CD14-positive monocyte (primary cell): ENCODE results near the gene ULK4. TPM values are rescaled to one million over a fixed set of nuclear protein-coding genes. Genes with fewer than 3 reads are reported as not detected.
"Not testable (repeated sequence)": the region's sequence is repeated elsewhere in the genome, so short reads cannot be mapped to it uniquely, and the experiment has no call there.

Experiments used
- DNase-seq, 3 donors: peaks; one replicate each; pipeline ENCODE4 v3.0.0-alpha.2; 2011 to 2022
- H2AFZ ChIP-seq: 2 replicates; pipeline ENCODE4 v1.6.0; 2012; ENCODE audit warnings: mild to moderate bottlenecking, low read depth, low read length, inconsistent platforms; ENCODE audit not compliant: insufficient read depth, poor library complexity, severe bottlenecking
- H3K27ac ChIP-seq, 2 donors: 1 replicate in 1 of 2; 2 replicates in 1 of 2; pipeline ENCODE4 v1.5.1; 2012 to 2013; ENCODE audit warnings: low read length in 2 of 2, control low read depth in 1 of 2, inconsistent platforms in 1 of 2, low read depth in 1 of 2, mild to moderate bottlenecking in 1 of 2
- H3K27me3 ChIP-seq, 2 donors: one replicate each; pipeline versions ENCODE4 v1.6.0 to v1.6.1; 2011 to 2013; ENCODE audit warnings: low read length in 2 of 2; ENCODE audit not compliant: control insufficient read depth in 2 of 2, insufficient read depth in 2 of 2
- H3K36me3 ChIP-seq, 2 donors: replicated peaks in 1 of 2; 1 replicate in 1 of 2; 2 replicates in 1 of 2; pipeline versions ENCODE4 v1.5.1 to v1.6.1; 2012 to 2013; ENCODE audit warnings: low read length in 2 of 2, control low read depth in 1 of 2, inconsistent platforms in 1 of 2, mild to moderate bottlenecking in 1 of 2; ENCODE audit not compliant: insufficient read depth in 2 of 2, control insufficient read depth in 1 of 2
- H3K4me1 ChIP-seq, 2 donors: 1 replicate in 1 of 2; 2 replicates in 1 of 2; pipeline versions ENCODE4 v1.5.1 to v1.6.1; 2012 to 2013; ENCODE audit warnings: low read length in 2 of 2, control low read depth in 1 of 2, inconsistent platforms in 1 of 2, mild to moderate bottlenecking in 1 of 2, moderate library complexity in 1 of 2; ENCODE audit not compliant: insufficient read depth in 2 of 2, control insufficient read depth in 1 of 2
- H3K4me2 ChIP-seq: replicated peaks from 2 replicates; pipeline ENCODE3; 2012; ENCODE audit warnings: low read length, moderate library complexity, mild to moderate bottlenecking; ENCODE audit not compliant: poor library complexity, severe bottlenecking; ENCODE audit errors: extremely low read depth
- H3K4me3 ChIP-seq, 3 experiments: fragments of 200-600 bp in 1 of 3; sonication (generic) in 1 of 3; replicated peaks in 1 of 3; 1 replicate in 2 of 3; 2 replicates in 1 of 3; pipeline ENCODE4 v1.5.1; 2011 to 2013; ENCODE audit warnings: low read length in 3 of 3, mild to moderate bottlenecking in 3 of 3, control low read depth in 2 of 3, low read depth in 2 of 3, inconsistent platforms in 1 of 3, moderate library complexity in 1 of 3
- H3K79me2 ChIP-seq: 2 replicates; pipeline ENCODE4 v1.6.0; 2012; ENCODE audit warnings: mild to moderate bottlenecking, control low read depth, inconsistent platforms, low read length, moderate library complexity; ENCODE audit not compliant: insufficient read depth
- H3K9ac ChIP-seq: 2 replicates; pipeline ENCODE4 v1.6.0; 2017; ENCODE audit warnings: low read length, mild to moderate bottlenecking; ENCODE audit not compliant: insufficient read depth, poor library complexity, severe bottlenecking
- H3K9me3 ChIP-seq, 2 donors: replicated peaks in 1 of 2; 1 replicate in 1 of 2; 2 replicates in 1 of 2; pipeline versions ENCODE4 v1.5.1 to v1.6.1; 2012 to 2013; ENCODE audit warnings: low read length in 2 of 2, control low read depth in 1 of 2; ENCODE audit not compliant: control insufficient read depth in 1 of 2, insufficient read depth in 1 of 2
- H4K20me1 ChIP-seq: 2 replicates; pipeline ENCODE4 v1.6.0; 2012; ENCODE audit warnings: mild to moderate bottlenecking, low read length, control low read depth, moderate library complexity; ENCODE audit not compliant: insufficient read depth
- H3K27ac Mint-ChIP-seq, 7 donors: one replicate each; pipeline ENCODE4 v1.8.0; 2020; ENCODE audit warnings: mild to moderate bottlenecking in 7 of 7, mixed read lengths in 7 of 7, moderate library complexity in 6 of 7, inconsistent platforms in 2 of 7
- H3K27me3 Mint-ChIP-seq, 3 donors: one replicate each; pipeline ENCODE4 v1.8.0; 2021 to 2022; ENCODE audit warnings: low read depth in 3 of 3, mild to moderate bottlenecking in 3 of 3, mixed read lengths in 3 of 3, moderate library complexity in 3 of 3, inconsistent platforms in 1 of 3
- H3K36me3 Mint-ChIP-seq, 2 donors: one replicate each; pipeline ENCODE4 v1.8.0; 2020; ENCODE audit warnings: mixed read lengths in 2 of 2, inconsistent platforms in 1 of 2, mild to moderate bottlenecking in 1 of 2
- H3K4me1 Mint-ChIP-seq: one replicate; pipeline ENCODE4 v1.8.0; 2020; ENCODE audit warnings: mild to moderate bottlenecking, mixed read lengths
- H3K4me3 Mint-ChIP-seq, 2 donors: one replicate each; pipeline ENCODE4 v1.8.0; 2020; ENCODE audit warnings: mild to moderate bottlenecking in 2 of 2, mixed read lengths in 2 of 2, moderate library complexity in 1 of 2
- H3K9me3 Mint-ChIP-seq, 7 donors: one replicate each; pipeline ENCODE4 v1.8.0; 2020 to 2022; ENCODE audit warnings: mixed read lengths in 7 of 7, mild to moderate bottlenecking in 6 of 7, moderate library complexity in 6 of 7, inconsistent platforms in 2 of 7
- WGBS: methylation state at CpG from one replicate; pipeline ENCODE4 v1.1.5; 2013; ENCODE audit warnings: missing lambda C conversion rate; ENCODE audit not compliant: insufficient coverage; 5-methylcytosine and 5-hydroxymethylcytosine counted together
- intact Hi-C, 2 donors: fragments of 100-400 bp; cut with micrococcal nuclease; formaldehyde crosslinking; loops; one replicate each; pipeline versions ENCODE4 v1.15.0 to v1.15.1; 2023
- polyA plus RNA-seq, 3 donors: library from polyadenylated mRNA; depleted of rRNA in 1 of 3; unstranded in 2 of 3; stranded (reverse) in 1 of 3; fragments of 300-500 nt in 2 of 3; fragments of >200 nt in 1 of 3; fragmentation: Illumina TruSeq in 2 of 3; gene quantifications; 1 replicate in 2 of 3; 2 replicates in 1 of 3; pipeline ENCODE4 v1.2.3, GENCODE V29; 2012 to 2021
- TF ChIP-seq, protein P1 (sequence below): fragments of 200-600 bp; IDR thresholded peaks from one replicate; pipeline ENCODE4 v1.8.0; 2022; ENCODE audit warnings: antibody characterized with exemption, mild to moderate bottlenecking

ULK4 gene
- polyA plus RNA-seq, 3 donors, result 6.7 to 14.0 (median 11.8) TPM

DNA sequence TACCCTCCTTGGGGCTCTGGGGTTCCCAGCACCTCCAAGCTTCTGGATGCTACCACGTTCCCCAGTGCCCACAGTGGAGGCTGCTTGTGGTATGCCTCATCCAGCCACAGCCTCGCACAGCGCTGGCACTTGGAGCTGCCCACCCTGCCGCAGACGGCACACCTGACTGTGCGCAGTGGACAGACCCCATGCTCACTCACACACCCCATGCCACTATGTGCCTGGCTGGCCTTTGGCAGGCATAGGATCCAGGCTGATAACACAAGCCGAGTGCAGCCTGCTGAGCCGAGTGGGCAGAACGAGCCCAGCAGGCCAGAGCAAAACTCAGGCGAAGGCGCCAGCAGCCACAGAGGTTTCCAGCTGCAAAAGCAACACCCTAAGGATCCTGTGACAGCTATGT, 311.5 kb downstream of the ULK4 start:
- H2AFZ ChIP-seq, result no peak overlapping the region
- H3K27me3 ChIP-seq, result no peaks in the 10 kb centered on the region
- H4K20me1 ChIP-seq, result no peaks in the 10 kb centered on the region
- H3K9ac ChIP-seq, result no peak overlapping the region
- no peaks in the 10 kb centered on the region for H3K36me3 ChIP-seq
- H3K4me3 ChIP-seq, result no peak overlapping the region
- WGBS, result 100% methylated on average over 6 of the region's 11 CpGs
- H3K4me1 ChIP-seq, result no peaks in the 10 kb centered on the region
- Mint-ChIP-seq H3K9me3 (peaks cover 14 to 52% (median 39%) of the 10 kb centered on the region in 7 donors), H3K27ac (no peak overlapping the region), H3K36me3 (peaks cover 0 to 8% of the 10 kb centered on the region in 2 donors), H3K27me3 (peaks cover 0 to 3% (median 0%) of the 10 kb centered on the region in 3 donors), H3K4me1 (no peaks in the 10 kb centered on the region), H3K4me3 (no peak overlapping the region)
- H3K9me3 ChIP-seq, result peaks cover 14 to 31% of the 10 kb centered on the region in 2 donors
- no peak overlapping the region for H3K4me2 ChIP-seq
- TF ChIP-seq, protein P1, sequence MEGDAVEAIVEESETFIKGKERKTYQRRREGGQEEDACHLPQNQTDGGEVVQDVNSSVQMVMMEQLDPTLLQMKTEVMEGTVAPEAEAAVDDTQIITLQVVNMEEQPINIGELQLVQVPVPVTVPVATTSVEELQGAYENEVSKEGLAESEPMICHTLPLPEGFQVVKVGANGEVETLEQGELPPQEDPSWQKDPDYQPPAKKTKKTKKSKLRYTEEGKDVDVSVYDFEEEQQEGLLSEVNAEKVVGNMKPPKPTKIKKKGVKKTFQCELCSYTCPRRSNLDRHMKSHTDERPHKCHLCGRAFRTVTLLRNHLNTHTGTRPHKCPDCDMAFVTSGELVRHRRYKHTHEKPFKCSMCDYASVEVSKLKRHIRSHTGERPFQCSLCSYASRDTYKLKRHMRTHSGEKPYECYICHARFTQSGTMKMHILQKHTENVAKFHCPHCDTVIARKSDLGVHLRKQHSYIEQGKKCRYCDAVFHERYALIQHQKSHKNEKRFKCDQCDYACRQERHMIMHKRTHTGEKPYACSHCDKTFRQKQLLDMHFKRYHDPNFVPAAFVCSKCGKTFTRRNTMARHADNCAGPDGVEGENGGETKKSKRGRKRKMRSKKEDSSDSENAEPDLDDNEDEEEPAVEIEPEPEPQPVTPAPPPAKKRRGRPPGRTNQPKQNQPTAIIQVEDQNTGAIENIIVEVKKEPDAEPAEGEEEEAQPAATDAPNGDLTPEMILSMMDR, result no peak
- no peaks in the 10 kb centered on the region for H3K79me2 ChIP-seq
- no peak for DNase-seq
- intact Hi-C loops, result no loop called here
- no peak overlapping the region for H3K27ac ChIP-seq

DNA sequence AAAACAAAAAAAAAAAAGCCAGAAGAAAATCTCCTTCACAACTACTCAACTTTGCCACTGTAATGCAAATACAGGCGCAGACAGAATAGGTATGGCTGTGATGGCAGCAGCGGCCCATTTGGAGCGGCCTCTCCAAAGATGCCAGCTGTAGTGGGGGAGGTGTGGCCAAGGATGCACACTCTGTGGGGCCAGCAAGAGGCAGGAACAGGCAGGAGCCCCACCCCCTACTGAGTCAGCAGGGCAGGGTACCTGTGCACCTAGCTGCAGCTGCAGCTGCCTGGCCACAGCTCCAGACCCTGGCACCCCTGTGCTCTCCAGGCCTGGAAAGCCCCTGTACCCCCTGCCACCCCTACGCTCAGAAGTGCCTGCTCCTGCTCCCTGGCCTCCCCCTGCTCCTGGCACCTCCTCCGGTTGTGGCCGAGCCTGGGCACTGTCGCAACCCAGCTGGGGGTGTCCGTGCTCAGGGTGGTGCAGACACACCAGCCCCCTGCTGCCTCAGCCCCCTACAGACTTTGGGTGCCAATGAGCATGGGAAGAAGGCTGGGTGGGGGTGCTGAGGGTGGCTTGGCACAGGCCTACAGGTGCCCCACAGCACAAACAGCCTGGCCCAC, 312.7 kb downstream of the ULK4 start:
- H3K9ac ChIP-seq, result no peak overlapping the region
- 95% methylated on average over 4 of the region's 8 CpGs for WGBS
- DNase-seq, result no peak
- no peak overlapping the region for H3K4me2 ChIP-seq
- no peaks in the 10 kb centered on the region for H4K20me1 ChIP-seq
- TF ChIP-seq, protein P1, result no peak
- H3K9me3 ChIP-seq, result peaks cover 14 to 31% of the 10 kb centered on the region in 2 donors
- no peaks in the 10 kb centered on the region for H3K27me3 ChIP-seq
- Mint-ChIP-seq H3K4me1 (no peaks in the 10 kb centered on the region), H3K27ac (no peak overlapping the region), H3K9me3 (peaks cover 20 to 52% (median 39%) of the 10 kb centered on the region in 7 donors), H3K4me3 (no peak overlapping the region), H3K36me3 (peaks cover 0 to 8% of the 10 kb centered on the region in 2 donors), H3K27me3 (peaks cover 0 to 3% (median 0%) of the 10 kb centered on the region in 3 donors)
- H3K79me2 ChIP-seq, result no peaks in the 10 kb centered on the region
- no peak overlapping the region for H3K4me3 ChIP-seq
- intact Hi-C loops, result no loop called here
- H2AFZ ChIP-seq, result no peak overlapping the region
- no peaks in the 10 kb centered on the region for H3K4me1 ChIP-seq
- no peaks in the 10 kb centered on the region for H3K36me3 ChIP-seq
- no peak overlapping the region for H3K27ac ChIP-seq

DNA sequence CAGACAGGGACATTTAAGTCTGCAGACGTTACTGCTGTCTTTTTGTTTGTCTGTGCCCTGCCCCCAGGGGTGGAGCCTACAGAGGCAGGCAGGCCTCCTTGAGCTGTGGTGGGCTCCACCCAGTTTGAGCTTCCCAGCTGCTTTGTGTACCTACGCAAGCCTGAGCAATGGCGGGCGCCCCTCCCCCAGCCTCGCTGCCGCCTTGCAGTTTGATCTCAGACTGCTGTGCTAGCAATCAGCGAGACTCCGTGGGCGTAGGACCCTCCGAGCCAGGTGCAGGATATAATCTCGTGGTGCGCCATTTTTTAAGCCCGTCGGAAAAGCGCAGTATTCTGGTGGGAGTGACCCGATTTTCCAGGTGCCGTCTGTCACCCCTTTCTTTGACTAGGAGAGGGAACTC, 314.2 kb downstream of the ULK4 start:
- WGBS, result 98% methylated on average over 5 of the region's 17 CpGs
- peaks cover 22 to 49% (median 41%) of the 10 kb centered on the region in 7 donors for H3K9me3 Mint-ChIP-seq
- H3K4me1 Mint-ChIP-seq, intact Hi-C loops, H2AFZ ChIP-seq, H3K4me3 Mint-ChIP-seq, H3K27ac ChIP-seq, DNase-seq, H3K4me2 ChIP-seq, H3K27me3 ChIP-seq, H3K27me3 Mint-ChIP-seq, H3K9ac ChIP-seq, H3K79me2 ChIP-seq, H4K20me1 ChIP-seq, H3K36me3 ChIP-seq, H3K36me3 Mint-ChIP-seq, H3K4me1 ChIP-seq, H3K4me3 ChIP-seq, H3K27ac Mint-ChIP-seq: not testable (repeated sequence)
- H3K9me3 ChIP-seq, result peaks cover 14 to 31% of the 10 kb centered on the region in 2 donors
